T follicular helper cell (primary cell): ENCODE results near the gene FOXR2.

Experiments
- DNase-seq: peaks from one replicate; pipeline ENCODE4 v3.0.0-alpha.2; 2020; ENCODE audit warnings: low read depth
- total RNA-seq, 2 experiments: gene quantifications; one replicate each; lab custom pipeline; 2026; lab: John Stamatoyannopoulos, UW

The FOXR2 gene, protein sequence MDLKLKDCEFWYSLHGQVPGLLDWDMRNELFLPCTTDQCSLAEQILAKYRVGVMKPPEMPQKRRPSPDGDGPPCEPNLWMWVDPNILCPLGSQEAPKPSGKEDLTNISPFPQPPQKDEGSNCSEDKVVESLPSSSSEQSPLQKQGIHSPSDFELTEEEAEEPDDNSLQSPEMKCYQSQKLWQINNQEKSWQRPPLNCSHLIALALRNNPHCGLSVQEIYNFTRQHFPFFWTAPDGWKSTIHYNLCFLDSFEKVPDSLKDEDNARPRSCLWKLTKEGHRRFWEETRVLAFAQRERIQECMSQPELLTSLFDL
- total RNA-seq: 0 reads per million in 2 experiments

DNA sequence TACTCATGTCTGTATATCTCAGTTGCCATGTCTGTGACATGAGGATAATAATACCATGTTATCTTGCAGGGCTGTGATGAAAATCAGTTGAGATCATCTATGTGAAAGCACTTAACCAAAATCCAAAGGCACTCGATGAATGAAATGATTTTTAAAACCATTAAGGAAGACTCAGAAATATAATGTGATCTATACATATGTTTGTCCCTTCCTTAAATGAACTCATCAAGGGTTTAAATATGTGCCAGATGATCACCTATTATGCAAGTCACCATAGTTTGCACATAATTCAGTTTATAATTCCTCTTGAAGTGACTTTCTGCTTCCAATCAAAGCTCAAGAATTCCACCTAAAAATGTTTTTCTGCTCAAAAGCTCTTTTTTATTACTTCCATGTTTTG is at the start of gene FOXR2:
TSS of gene FOXR2 (plus strand) at position 301 of the 400 bp plus-strand sequence. CDS start 312 bp downstream, outside the sequence.
- no peak for DNase-seq

DNA sequence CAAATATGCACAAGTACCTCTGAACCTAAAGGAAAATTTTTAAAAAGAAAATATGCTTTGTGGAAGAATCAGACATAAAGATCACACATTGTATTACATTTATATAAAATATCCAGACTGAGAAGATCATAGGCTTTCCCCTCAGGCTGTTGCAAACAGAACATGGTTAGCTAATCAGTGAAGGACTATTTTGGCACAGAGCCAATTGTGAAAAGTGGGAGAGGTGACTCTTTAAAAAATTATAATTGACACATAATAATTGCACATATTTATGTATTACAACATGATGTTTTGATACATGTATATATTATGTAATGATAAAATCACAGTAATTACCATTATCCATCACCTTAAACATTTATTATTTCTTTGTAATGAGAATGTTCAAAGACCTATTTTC is 44.1 kb upstream of the FOXR2 start:
- no peak for DNase-seq

DNA sequence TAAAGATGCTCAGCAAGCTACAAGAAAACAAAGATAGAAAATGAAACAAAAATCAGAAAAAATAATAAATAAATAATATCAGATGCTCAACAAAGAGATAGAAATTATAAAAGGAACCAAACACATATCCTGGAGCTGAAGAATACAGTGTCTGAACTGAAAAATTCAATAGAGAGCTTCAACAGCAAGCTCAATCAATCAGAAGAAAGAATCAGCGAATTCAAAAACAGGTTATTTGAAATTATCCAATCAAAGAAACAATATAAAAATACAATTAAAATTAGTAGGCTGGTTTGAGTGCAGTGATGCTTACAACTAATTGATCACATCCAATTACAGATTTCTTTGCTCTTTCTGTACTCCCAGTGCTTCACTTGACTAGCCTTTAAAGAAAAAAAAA is 40.8 kb upstream of the FOXR2 start:
- no peak for DNase-seq

DNA sequence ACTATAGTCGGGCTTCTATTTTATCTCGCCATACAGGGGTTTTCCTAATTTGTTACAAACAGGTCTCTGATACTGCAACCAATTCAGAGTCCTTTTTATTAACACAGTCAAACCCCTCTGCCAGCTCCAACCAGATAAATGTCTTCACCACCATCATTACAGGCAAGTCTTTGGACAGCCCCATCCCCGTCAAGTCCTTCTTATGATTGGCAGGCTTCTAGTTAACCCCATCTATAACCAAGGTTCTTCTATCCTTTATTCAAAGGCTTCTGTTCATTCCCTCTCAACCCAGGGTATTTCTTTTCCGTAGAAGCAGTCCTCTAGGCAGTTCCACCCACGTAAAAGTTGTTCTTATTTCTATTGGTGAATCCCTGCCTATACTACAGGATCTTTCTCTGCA is 29.9 kb upstream of the FOXR2 start:
- no peak for DNase-seq

DNA sequence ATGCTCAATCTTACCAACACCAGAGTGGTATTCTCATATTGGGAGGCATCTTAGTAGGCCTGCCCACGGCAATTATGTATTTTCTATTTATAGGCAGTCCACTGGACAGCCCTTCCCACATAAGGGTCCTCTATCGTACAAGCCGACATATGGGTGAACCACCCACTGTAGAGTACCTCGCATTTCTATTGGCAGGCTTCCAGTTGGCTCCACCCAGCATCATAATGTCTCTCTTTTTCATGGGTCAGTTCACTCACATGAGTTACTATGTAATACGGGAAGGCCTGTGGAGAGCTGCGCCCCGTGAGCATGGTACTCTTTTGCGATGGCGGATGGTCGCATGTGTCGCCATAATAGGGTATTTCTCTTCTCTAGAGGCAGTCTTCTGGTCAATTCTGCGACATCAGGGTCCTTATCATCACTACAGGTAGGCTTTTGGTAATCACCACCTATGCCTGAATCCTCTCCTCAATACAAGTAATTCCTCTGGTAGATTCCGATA is 29.4 kb upstream of the FOXR2 start:
- DNase-seq: no peak

DNA sequence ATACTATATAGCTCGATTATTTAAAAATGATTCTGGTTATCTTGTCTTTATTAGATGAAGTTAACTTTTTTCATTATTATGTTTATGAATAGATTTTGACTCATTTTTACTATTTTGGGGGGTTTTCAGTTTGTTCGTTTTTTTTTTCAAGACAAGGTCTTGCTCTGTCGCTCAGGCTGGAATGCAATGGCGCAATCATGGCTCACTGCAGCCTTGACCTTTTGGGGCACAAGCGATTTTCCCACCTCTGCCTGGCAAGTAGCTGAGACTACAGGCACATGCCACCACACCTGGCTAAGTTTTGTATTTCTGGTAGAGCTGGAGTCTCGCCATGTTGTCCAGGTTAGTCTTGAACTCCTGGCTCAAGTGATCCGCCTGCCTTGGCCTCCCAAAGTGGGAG is 24.9 kb upstream of the FOXR2 start:
- DNase-seq: no peak

DNA sequence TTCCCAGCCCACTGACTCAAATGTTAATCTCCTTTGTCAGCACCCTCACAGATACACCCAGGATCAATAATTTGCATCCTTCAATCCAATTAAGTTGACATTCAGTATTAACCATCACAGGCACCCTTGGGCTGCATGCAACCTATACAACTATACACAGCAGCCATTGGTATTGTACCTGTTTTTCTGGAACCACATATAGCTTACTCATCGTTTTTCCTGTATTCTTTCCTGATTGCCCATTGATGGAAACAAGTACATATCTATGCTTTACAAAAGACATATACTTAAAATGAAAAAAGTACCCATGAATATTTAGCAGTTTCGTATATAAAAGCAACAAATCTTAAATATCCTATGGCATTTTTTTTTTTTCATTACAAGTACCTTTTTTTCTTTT is 3.7 kb upstream of the FOXR2 start:
- DNase-seq: no peak

DNA sequence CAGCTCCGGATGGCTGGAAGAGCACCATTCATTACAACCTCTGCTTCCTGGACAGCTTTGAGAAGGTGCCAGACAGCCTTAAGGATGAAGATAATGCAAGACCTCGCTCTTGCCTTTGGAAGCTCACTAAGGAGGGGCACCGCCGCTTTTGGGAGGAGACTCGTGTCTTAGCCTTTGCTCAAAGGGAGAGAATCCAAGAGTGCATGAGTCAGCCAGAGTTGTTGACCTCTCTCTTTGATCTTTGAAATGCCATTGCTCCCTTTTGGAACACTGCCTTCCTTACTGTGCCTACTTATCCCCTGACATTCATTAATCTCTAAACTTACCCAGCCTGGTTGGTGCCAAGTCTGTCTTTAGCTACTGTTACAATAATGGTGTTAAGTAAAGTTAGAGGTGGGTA is 1.2 kb downstream of the FOXR2 start:
- DNase-seq: no peak

DNA sequence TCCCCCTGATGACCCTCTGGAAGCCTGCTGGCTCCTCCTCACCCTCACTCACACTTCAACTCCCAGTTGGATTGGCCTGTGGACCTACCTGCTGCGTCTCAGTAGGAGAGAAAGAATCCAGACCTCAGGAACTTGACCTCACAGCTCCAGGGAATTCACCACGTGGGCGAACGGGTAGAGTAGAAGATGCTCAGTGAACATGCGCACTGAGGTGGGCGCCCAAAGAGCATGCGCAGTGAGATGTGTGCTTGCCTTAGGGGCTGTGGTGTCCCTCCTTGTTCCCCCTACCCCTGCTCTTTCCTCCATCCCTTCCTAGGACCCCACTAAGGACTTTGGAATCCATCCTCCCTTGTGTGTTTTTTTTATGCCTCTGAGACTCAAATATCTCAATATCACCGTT is 12.9 kb downstream of the FOXR2 start:
- DNase-seq: no peak

DNA sequence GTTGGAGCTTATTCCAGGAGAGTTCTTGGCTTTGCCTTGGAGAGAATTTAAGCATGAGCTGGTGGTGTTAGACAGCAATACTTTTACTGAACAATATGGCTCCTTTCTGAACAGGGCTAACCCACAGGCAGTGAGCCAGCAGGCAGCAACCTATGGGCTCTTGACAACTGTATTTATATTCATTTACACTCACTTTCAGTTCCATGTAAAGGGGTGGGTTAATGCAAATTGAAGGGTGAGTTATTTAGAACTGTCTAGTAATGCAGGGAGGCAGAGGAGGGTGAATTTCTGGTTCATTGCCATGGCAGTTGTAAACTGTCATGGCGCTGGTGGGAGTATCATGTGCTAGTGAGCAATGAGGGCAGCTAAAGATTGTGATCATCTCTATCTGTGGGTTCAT is 15.7 kb downstream of the FOXR2 start:
- no peak for DNase-seq

DNA sequence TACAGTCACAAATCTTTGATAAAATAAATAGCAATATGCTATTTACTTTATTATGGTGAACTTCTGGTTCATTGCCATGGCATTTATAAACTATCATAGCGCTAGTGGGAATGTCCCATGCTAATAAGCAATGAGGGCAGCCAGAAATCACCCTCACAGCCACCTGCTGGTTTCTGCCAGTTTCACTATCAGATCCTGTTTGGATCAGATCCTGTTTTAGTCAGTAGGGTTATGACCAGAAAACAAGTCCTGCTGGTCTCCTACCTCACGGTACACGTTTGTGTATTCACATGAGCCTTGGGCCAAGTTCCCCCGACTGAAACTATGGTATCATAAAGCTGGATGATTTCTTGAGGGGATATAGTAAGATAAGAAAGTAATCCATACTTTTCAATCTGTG is 17.7 kb downstream of the FOXR2 start:
- no peak for DNase-seq

DNA sequence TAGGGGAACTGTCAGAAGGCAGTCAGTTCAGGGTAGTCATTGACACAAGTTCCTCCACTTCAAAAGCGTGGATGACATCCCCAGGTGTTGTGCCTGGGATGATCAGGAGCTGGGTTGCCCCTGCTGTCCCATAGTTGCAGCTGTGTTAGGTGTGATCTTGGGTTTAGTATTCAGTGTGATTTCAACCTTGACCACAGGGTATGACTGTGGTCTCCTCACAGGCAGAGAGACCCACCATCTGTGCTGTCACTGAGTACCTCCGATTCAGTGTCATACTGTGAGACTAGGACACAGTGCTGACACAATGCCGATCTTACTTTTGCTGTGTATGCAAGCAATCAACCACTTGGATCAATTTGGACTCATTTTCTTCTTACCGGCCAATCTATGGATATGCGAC is 25.2 kb downstream of the FOXR2 start:
- no peak for DNase-seq

DNA sequence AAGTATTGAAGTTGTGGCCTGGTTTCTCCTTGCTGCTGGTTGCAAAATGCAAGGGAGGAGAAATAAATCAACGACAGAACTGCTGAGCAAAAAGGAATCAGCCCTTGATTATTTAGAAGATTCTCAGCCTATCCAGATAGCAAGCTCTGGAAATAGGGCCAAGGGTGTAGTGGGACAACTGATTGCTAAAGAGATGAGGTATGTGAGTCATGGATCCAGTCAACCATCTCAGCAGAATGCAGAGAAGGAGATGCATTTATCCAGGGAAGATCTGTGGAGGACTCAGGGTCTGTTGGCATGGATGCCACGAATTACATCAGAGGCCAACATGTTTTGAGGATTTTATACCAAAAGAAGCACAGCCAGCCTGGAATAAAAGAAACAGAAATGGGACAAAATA is 36.7 kb downstream of the FOXR2 start:
- no peak for DNase-seq

DNA sequence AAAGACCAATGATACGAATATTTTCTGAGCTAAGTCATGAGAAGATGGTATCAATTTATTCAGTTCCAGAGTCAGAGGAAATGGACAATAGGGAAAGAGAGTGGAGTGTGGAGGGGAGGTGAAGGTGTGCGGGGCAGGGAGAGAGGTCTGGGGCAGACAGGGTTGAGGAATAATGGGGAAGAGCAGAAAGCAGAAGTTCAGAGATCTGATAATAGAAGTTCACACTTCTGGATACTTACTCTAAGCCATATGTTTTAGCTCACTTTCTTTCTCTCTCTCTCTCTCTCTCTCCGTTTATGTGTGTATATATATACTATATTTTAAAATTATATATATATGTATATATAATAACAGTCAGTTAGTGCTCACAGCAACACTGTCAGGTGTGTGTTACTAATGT is 40.4 kb downstream of the FOXR2 start:
- no peak for DNase-seq

DNA sequence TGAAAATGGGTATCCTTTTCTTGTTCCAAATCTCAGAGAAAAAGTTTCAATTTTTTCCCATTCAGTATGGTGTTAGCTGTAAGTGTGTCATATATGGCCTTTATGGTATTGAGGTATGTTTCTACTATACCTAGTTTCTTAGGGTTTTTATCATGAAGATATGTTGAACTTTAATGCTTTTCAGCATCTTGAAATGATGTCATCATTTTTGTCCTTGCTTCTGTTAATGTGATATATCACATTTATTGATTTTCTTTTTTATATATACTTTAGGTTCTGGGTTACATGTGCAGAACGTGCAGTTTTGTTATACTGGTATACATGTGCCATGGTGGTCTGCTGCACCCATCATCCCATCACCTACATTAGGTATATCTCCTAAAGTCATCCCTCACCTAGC is 44.9 kb downstream of the FOXR2 start:
- no peak for DNase-seq
